GM12878 (cell line): ENCODE measurements around the gene FIBIN. TPM values are rescaled to one million over a fixed set of nuclear protein-coding genes. Genes with fewer than 3 reads are reported as not detected.

Source experiments
- ATAC-seq: fragments of 200-7000 bp; cut with Tn5 transposase; 3 replicates; pipeline ENCODE4 v1.9.1; 2020; ENCODE audit warnings: mild to moderate bottlenecking, moderate library complexity
- BruUV-seq: library from RNA; stranded (reverse); fragments of 400-500 nt; replicated peaks from 2 replicates; lab custom pipeline; 2021; lab: Mats Ljungman, UMichigan
- CTCF ChIA-PET: fragments of 300-600 bp; sonication (Branson Sonifier 250); formaldehyde crosslinking; extraction: SDS; loops from one replicate; lab custom pipeline; 2021; ENCODE audit warnings: inconsistent platforms; lab: Yijun Ruan, JAX
- POLR2A ChIA-PET: fragments of 350-600 bp; formaldehyde crosslinking; extraction: SDS; loops from one replicate; lab custom pipeline; 2021; ENCODE audit warnings: inconsistent platforms; lab: Charles Lee
- RAD21 ChIA-PET: fragments of 300-600 bp; sonication (Branson Sonifier 250); formaldehyde crosslinking; loops from one replicate; lab custom pipeline; 2023; ENCODE audit warnings: antibody characterized with exemption; ENCODE audit not compliant: unreplicated experiment; lab: Charles Lee
- SMC1A ChIA-PET: fragments of 300-600 bp; sonication (Branson Sonifier 250); formaldehyde crosslinking; loops from one replicate; lab custom pipeline; 2023; ENCODE audit not compliant: unreplicated experiment, uncharacterized antibody; lab: Charles Lee
- DNase-seq: peaks from one replicate; pipeline ENCODE4 v3.0.0-alpha.2; 2011; ENCODE audit warnings: low read depth, low spot score
- FAIRE-seq: peaks from 3 replicates; lab custom pipeline; 2011; peaks lifted over from hg19 to GRCh38; lab: Jason Lieb, UNC
- H2AFZ ChIP-seq: 2 replicates; pipeline ENCODE4 v1.6.0; 2011; ENCODE audit warnings: low read depth, low read length, control low read depth; ENCODE audit not compliant: control insufficient read depth
- H3K27ac ChIP-seq: 2 replicates; pipeline ENCODE4 v1.5.1; 2011; ENCODE audit warnings: control low read depth; ENCODE audit not compliant: control insufficient read depth, insufficient read depth
- H3K27me3 ChIP-seq, 2 experiments: replicated peaks in 1 of 2; 2 replicates each; pipeline versions ENCODE4 v1.6.0 to v1.6.1; 2011; ENCODE audit warnings: low read length in 1 of 2; ENCODE audit not compliant: control insufficient read depth in 2 of 2, insufficient read depth in 2 of 2
- H3K36me3 ChIP-seq, 2 experiments: 2 replicates each; pipeline ENCODE4 v1.5.1; 2011; ENCODE audit warnings: low read length in 1 of 2; ENCODE audit not compliant: control insufficient read depth in 2 of 2, insufficient read depth in 2 of 2
- H3K4me1 ChIP-seq: 2 replicates; pipeline ENCODE4 v1.6.1; 2011; ENCODE audit warnings: mild to moderate bottlenecking, low read length, moderate library complexity, mixed read lengths; ENCODE audit not compliant: control insufficient read depth, insufficient read depth
- H3K4me2 ChIP-seq: 2 replicates; pipeline ENCODE4 v1.6.0; 2011; ENCODE audit warnings: control low read depth; ENCODE audit not compliant: control insufficient read depth, insufficient read depth
- H3K4me3 ChIP-seq: fragments of 200-600 bp; sonication (generic); 2 replicates; pipeline ENCODE4 v1.5.1; 2016
- H3K79me2 ChIP-seq: 2 replicates; pipeline ENCODE4 v1.6.0; 2011; ENCODE audit warnings: low read length; ENCODE audit not compliant: control insufficient read depth, insufficient read depth
- H3K9ac ChIP-seq: 2 replicates; pipeline ENCODE4 v1.8.0; 2011; ENCODE audit warnings: low read length, control low read depth, mixed read lengths; ENCODE audit not compliant: control insufficient read depth, insufficient read depth
- H3K9me3 ChIP-seq: replicated peaks from 3 replicates; pipeline ENCODE4 v1.5.1; 2011; ENCODE audit warnings: mild to moderate bottlenecking, low read length; ENCODE audit not compliant: control insufficient read depth, insufficient read depth
- H4K20me1 ChIP-seq: 2 replicates; pipeline ENCODE4 v1.6.0; 2011; ENCODE audit not compliant: control insufficient read depth, insufficient read depth
- CREB1 ChIP-seq: IDR thresholded peaks from 2 replicates; pipeline ENCODE4 v1.6.1; 2012; ENCODE audit warnings: low read depth, mild to moderate bottlenecking, inconsistent platforms
- E4F1 ChIP-seq: fragments of 450-650 bp; IDR thresholded peaks from 2 replicates; pipeline ENCODE4 v1.6.1; 2018; ENCODE audit warnings: borderline replicate concordance, mild to moderate bottlenecking; ENCODE audit not compliant: partially characterized antibody
- ETV6 ChIP-seq, 2 experiments: fragments of 450-650 bp in 1 of 2; IDR thresholded peaks in 1 of 2; conservative IDR thresholded peaks in 1 of 2; 2 replicates each; pipeline ENCODE4 v1.6.1; 2014; ENCODE audit warnings: antibody characterized with exemption in 1 of 2, borderline replicate concordance in 1 of 2, low read depth in 1 of 2, mild to moderate bottlenecking in 1 of 2, moderate library complexity in 1 of 2
- IRF3 ChIP-seq: fragments of 450-650 bp; IDR thresholded peaks from 2 replicates; pipeline ENCODE4 v1.6.1; 2014; ENCODE audit warnings: mild to moderate bottlenecking
- JUND ChIP-seq: IDR thresholded peaks from 2 replicates; pipeline ENCODE4 v1.6.1; 2012; ENCODE audit warnings: low read depth, mild to moderate bottlenecking, low read length, improper control_type of control experiment, moderate library complexity
- MEF2A ChIP-seq: IDR thresholded peaks from 2 replicates; pipeline ENCODE4 v1.6.1; 2011; ENCODE audit warnings: low read depth, mild to moderate bottlenecking, low read length, moderate library complexity; ENCODE audit not compliant: insufficient read depth
- MTA2 ChIP-seq: fragments of 450-650 bp; IDR thresholded peaks from 2 replicates; pipeline ENCODE4 v1.6.1; 2016; ENCODE audit warnings: low read depth, mild to moderate bottlenecking, moderate library complexity
- PBX3 ChIP-seq: IDR thresholded peaks from 2 replicates; pipeline ENCODE4 v1.6.1; 2011; ENCODE audit warnings: mild to moderate bottlenecking, low read depth, low read length, moderate library complexity; ENCODE audit not compliant: insufficient replicate concordance
- RELA ChIP-seq: fragments of 450-650 bp; IDR thresholded peaks from 2 replicates; pipeline ENCODE4 v1.8.0; 2014; ENCODE audit warnings: borderline replicate concordance; ENCODE audit not compliant: partially characterized antibody
- SMARCA5 ChIP-seq: fragments of 450-650 bp; IDR thresholded peaks from 2 replicates; pipeline ENCODE4 v1.6.1; 2017; ENCODE audit warnings: mild to moderate bottlenecking
- SREBF2 ChIP-seq: IDR thresholded peaks from 2 replicates; pipeline ENCODE4 v1.6.1; 2012; ENCODE audit warnings: mild to moderate bottlenecking, low read length
- STAT1 ChIP-seq: fragments of 450-650 bp; conservative IDR thresholded peaks from 2 replicates; pipeline ENCODE4 v1.6.1; 2014; ENCODE audit warnings: antibody characterized with exemption, mild to moderate bottlenecking
- YBX1 ChIP-seq: fragments of 450-650 bp; IDR thresholded peaks from 2 replicates; pipeline ENCODE4 v1.6.1; 2016; ENCODE audit warnings: antibody characterized with exemption
- ZNF217 ChIP-seq: fragments of 450-650 bp; IDR thresholded peaks from 2 replicates; pipeline ENCODE4 v1.6.1; 2017; ENCODE audit warnings: antibody characterized with exemption, mild to moderate bottlenecking
- ZNF622 ChIP-seq: fragments of 450-650 bp; IDR thresholded peaks from 2 replicates; pipeline ENCODE4 v1.6.1; 2017; ENCODE audit warnings: mild to moderate bottlenecking, inconsistent platforms
- WGBS: methylation state at CpG from one replicate; pipeline ENCODE4 v1.1.6; 2016; ENCODE audit warnings: low lambda C conversion rate; ENCODE audit not compliant: insufficient replicate concordance, insufficient coverage; ENCODE audit errors: missing lambda C conversion rate; 5-methylcytosine and 5-hydroxymethylcytosine counted together
- in situ Hi-C: fragments of 300-500 bp; cut with MboI; formaldehyde crosslinking; loops from 9 replicates; pipeline ENCODE4 v1.14.3; 2018; ENCODE audit warnings: mixed read lengths
- intact Hi-C: fragments of 100-400 bp; cut with micrococcal nuclease; formaldehyde crosslinking; loops from one replicate; pipeline ENCODE4 v1.14.2; 2022; ENCODE audit not compliant: unreplicated experiment
- polyA plus RNA-seq, 11 experiments: library from polyadenylated mRNA; depleted of rRNA in 4 of 11; unstranded in 6 of 11; stranded (reverse) in 5 of 11; fragments of >200 nt; fragmentation: Nextera tagmentation in 4 of 11; fragmentation: Illumina TruSeq in 1 of 11; extraction: Ambion mirVana in 4 of 11; extraction: Trizol in 1 of 11; gene quantifications; 1 replicate in 1 of 11; 2 replicates in 10 of 11; pipeline versions ENCODE4 v1.2.1 to v1.2.3, GENCODE V29; 2011 to 2016; ENCODE audit warnings: inconsistent platforms in 2 of 11, missing spikeins in 2 of 11, low read depth in 1 of 11
- total RNA-seq, 4 experiments: library from RNA; depleted of rRNA in 3 of 4; stranded (reverse); fragments of >200 nt in 3 of 4; fragmentation: Illumina TruSeq in 1 of 4; extraction: Trizol in 1 of 4; gene quantifications; 2 replicates each; pipeline versions ENCODE4 v1.2.1 to v1.2.3, GENCODE V29; 2013 to 2021

Gene FIBIN
- total and polyA plus RNA-seq, 10 of the 15 experiments (the other 5 are each of a cell fraction or from before 2014, with no cell fraction given) = not detected

DNA sequence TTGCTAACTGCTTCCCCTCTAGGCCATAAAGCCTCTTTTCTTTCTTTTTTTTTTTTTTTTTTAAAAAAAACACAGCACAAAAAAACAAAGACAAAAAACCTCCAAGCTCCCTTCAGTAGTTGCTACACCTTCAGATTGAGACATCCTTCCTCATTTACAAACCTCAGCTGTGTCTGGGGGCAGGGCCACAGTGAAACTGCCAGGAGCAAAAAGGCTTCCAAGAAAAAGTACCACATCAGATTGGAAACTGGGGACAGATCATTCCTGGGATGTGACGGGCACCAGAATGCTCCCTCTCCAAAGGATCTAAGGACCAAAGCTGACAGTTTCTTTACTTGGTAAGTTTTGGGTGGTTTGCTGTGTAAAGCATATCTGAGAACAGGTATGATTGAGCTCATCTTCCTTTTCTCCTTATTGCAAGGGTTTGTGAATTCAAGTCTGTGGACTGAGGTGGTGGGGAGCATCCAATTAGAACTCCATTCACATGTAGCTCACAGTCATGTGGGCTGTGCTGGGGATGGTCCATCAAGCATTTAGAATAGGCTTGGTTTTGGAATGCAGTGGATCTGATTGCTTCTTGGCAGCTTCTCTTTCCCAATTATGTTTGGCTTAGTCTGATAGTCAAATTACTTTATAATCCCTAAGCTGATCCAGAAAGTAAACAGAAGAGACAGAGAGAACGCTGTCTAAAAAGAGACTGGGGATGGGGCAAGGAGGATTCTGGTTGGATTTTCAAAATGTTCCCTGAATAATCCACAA lies 47.4 kb downstream of the FIBIN start:
- ATAC-seq (no peak), FAIRE-seq (no peak), DNase-seq (no peak)
- ChIA-PET SMC1A (interaction anchor here (0.8 to 1.8 kb wide), 5 partner anchors 11 to 117 kb away, joined by 3 to 4 read pairs (median 3); no protein-coding TSS in a partner anchor), CTCF (interaction anchor here (0.5 to 1.4 kb wide), 4 partner anchors 11 to 291 kb away, joined by 3 to 6 read pairs (median 4); no protein-coding TSS in a partner anchor), RAD21 (interaction anchor here (1.0 kb wide), 1 partner anchor 14 kb away, joined by 4 read pairs; no protein-coding TSS in a partner anchor), POLR2A (interaction anchor here (0.8 kb wide), 1 partner anchor 10 kb away, joined by 3 read pairs; no protein-coding TSS in a partner anchor)
- intact Hi-C loops = no loop called here
- BruUV-seq = no TSS peak
- H3K79me2 ChIP-seq = no peaks in the 10 kb centered on the region
- no peak overlapping the region for H2AFZ ChIP-seq
- TF ChIP-seq IRF3 (no peak), E4F1 (no peak), YBX1 (no peak), STAT1 (no peak), ZNF622 (no peak), ZNF217 (no peak), JUND (no peak), PBX3 (no peak), MEF2A (no peak), RELA (no peak), SREBF2 (no peak), SMARCA5 (no peak), MTA2 (no peak), ETV6 (conservative IDR thresholded peaks at IDR 0.05 in 1 of 2, IDR thresholded peaks at IDR 0.05 in 1 of 2; ENCODE audit: borderline replicate concordance in 1 of 2, low read depth in 1 of 2) (no peak), CREB1 (no peak)
- no peaks in the 10 kb centered on the region for H3K4me1 ChIP-seq
- H3K9ac ChIP-seq = no peak overlapping the region
- no peak overlapping the region for H3K4me3 ChIP-seq
- H3K9me3 ChIP-seq = no peaks in the 10 kb centered on the region
- in situ Hi-C loops = no loop called here
- H3K27ac ChIP-seq = no peak overlapping the region
- WGBS = 17% methylated on average over 2 of the region's 2 CpGs
- H3K27me3 ChIP-seq = no peaks in the 10 kb centered on the region
- H3K4me2 ChIP-seq = no peak overlapping the region
- no peaks in the 10 kb centered on the region for H3K36me3 ChIP-seq
- no peaks in the 10 kb centered on the region for H4K20me1 ChIP-seq
